Sigmoid colon (tissue), 4 donors: ENCODE results near the gene MAPKAP1.

Experiments used
- CTCF ChIP-seq, 4 experiments: fragments of 450-650 bp in 3 of 4; fragments of 200-600 bp in 1 of 4; IDR thresholded peaks; one replicate each; pipeline ENCODE4 v1.5.1; 2016 to 2019; ENCODE audit warnings: antibody characterized with exemption in 4 of 4, mild to moderate bottlenecking in 3 of 4, moderate library complexity in 2 of 4
- EP300 ChIP-seq, 4 donors: sonication (generic); formaldehyde crosslinking; IDR thresholded peaks; one replicate each; pipeline ENCODE4 v1.6.1; 2017; ENCODE audit warnings: antibody characterized with exemption in 4 of 4
- POLR2A ChIP-seq, 2 donors: fragments of 450-650 bp; IDR thresholded peaks; one replicate each; pipeline ENCODE4 v1.6.1; 2016; ENCODE audit warnings: antibody characterized with exemption in 2 of 2, mild to moderate bottlenecking in 2 of 2, moderate library complexity in 2 of 2
- POLR2AphosphoS5 ChIP-seq, 4 donors: sonication (generic); formaldehyde crosslinking; IDR thresholded peaks; one replicate each; pipeline ENCODE4 v1.6.1; 2017; ENCODE audit warnings: antibody characterized with exemption in 4 of 4

GRCh38 chr9:125633116-125633745, 73.8 kb downstream of the MAPKAP1 start:
- no peak for TF ChIP-seq CTCF (IDR thresholded peaks at IDR 0.05)
- no peak for TF ChIP-seq EP300 (IDR thresholded peaks at IDR 0.05)
- no peak for TF ChIP-seq POLR2AphosphoS5 (IDR thresholded peaks at IDR 0.05)
- no peak for TF ChIP-seq POLR2A (IDR thresholded peaks at IDR 0.05)
